Choroid plexus epithelial cell (primary cell): ENCODE measurements around the gene ZDHHC14.

ENCODE experiments used
- DNase-seq: peaks from one replicate; pipeline ENCODE4 v3.0.0-alpha.2; 2010; ENCODE audit warnings: low read depth
- H3K4me3 ChIP-seq: 2 replicates; pipeline ENCODE4 v1.5.1; 2011; ENCODE audit warnings: low read depth, mild to moderate bottlenecking, control low read depth, low read length, moderate library complexity
- CTCF ChIP-seq: conservative IDR thresholded peaks from 2 replicates; pipeline ENCODE4 v1.5.1; 2011; ENCODE audit warnings: low read depth, mild to moderate bottlenecking, control low read depth, inconsistent platforms, low read length, moderate library complexity

Gene ZDHHC14

GRCh38 chr6:157491571-157492232, 110.7 kb downstream of the ZDHHC14 start:
- no peak for TF ChIP-seq CTCF
- no peak overlapping the region for H3K4me3 ChIP-seq
- DNase-seq, result no peak

GRCh38 chr6:157492249-157492648, 111.3 kb downstream of the ZDHHC14 start:
- TF ChIP-seq CTCF, result no peak
- H3K4me3 ChIP-seq, result no peak overlapping the region
- DNase-seq, result no peak

GRCh38 chr6:157492741-157493140, 111.8 kb downstream of the ZDHHC14 start:
- TF ChIP-seq CTCF, result no peak
- DNase-seq, result no peak
- no peak overlapping the region for H3K4me3 ChIP-seq

- TF ChIP-seq CTCF, result no peak
- no peak for DNase-seq
- no peak overlapping the region for H3K4me3 ChIP-seq
These were observed 112.2 kb downstream of the ZDHHC14 start for GRCh38 chr6:157493173-157493572.

- DNase-seq, result no peak
- H3K4me3 ChIP-seq, result no peak overlapping the region
- TF ChIP-seq CTCF, result no peak
These were observed 112.6 kb downstream of the ZDHHC14 start for GRCh38 chr6:157493576-157493975.

GRCh38 chr6:157494132-157494710, 113.2 kb downstream of the ZDHHC14 start:
- peak; percentile 23 for DNase-seq
- no peak for TF ChIP-seq CTCF

GRCh38 chr6:157496534-157497095, 115.6 kb downstream of the ZDHHC14 start:
- H3K4me3 ChIP-seq, result no peak overlapping the region
- DNase-seq, result no peak
- no peak for TF ChIP-seq CTCF

More at GRCh38 chr6:157494132-157494710, 113.2 kb downstream of the ZDHHC14 start:
- no peak overlapping the region for H3K4me3 ChIP-seq
